Keratinocyte (primary cell): ENCODE data around the gene FES. TPM values are rescaled to one million over a fixed set of nuclear protein-coding genes. Genes with fewer than 3 reads are reported as not detected.

Source experiments
- DNase-seq: peaks from one replicate; pipeline ENCODE4 v3.0.0-alpha.2; 2011; ENCODE audit warnings: low read depth, missing footprints, low spot score
- FAIRE-seq: peaks from 2 replicates; lab custom pipeline; 2011; peaks lifted over from hg19 to GRCh38; lab: Jason Lieb, UNC
- H2AFZ ChIP-seq: 2 replicates; pipeline ENCODE4 v1.6.0; 2012; ENCODE audit warnings: low read length, control low read depth, inconsistent platforms; ENCODE audit not compliant: control insufficient read depth
- H3K27ac ChIP-seq: 2 replicates; pipeline ENCODE4 v1.5.1; 2011; ENCODE audit warnings: low read length; ENCODE audit not compliant: control insufficient read depth, insufficient read depth
- H3K27me3 ChIP-seq: 3 replicates; pipeline ENCODE4 v1.6.0; 2011; ENCODE audit warnings: low read length; ENCODE audit not compliant: control insufficient read depth, insufficient read depth; ENCODE audit errors: extremely low read depth
- H3K36me3 ChIP-seq, 2 experiments: 2 replicates in 1 of 2; 3 replicates in 1 of 2; pipeline ENCODE4 v1.5.1; 2011; ENCODE audit warnings: low read length in 2 of 2, mild to moderate bottlenecking in 1 of 2; ENCODE audit not compliant: control insufficient read depth in 2 of 2, insufficient read depth in 2 of 2; ENCODE audit errors: extremely low read depth in 1 of 2
- H3K4me1 ChIP-seq: 3 replicates; pipeline ENCODE4 v1.5.1; 2011; ENCODE audit warnings: low read length; ENCODE audit not compliant: control insufficient read depth, insufficient read depth; ENCODE audit errors: extremely low read depth
- H3K4me2 ChIP-seq: 3 replicates; pipeline ENCODE4 v1.6.0; 2011; ENCODE audit warnings: low read depth, low read length; ENCODE audit not compliant: control insufficient read depth, insufficient read depth; ENCODE audit errors: extremely low read depth
- H3K4me3 ChIP-seq, 3 experiments: fragments of 200-600 bp in 1 of 3; sonication (generic) in 1 of 3; 2 replicates in 2 of 3; 3 replicates in 1 of 3; pipeline ENCODE4 v1.5.1; 2011 to 2016; ENCODE audit warnings: low read length in 3 of 3, mild to moderate bottlenecking in 3 of 3, control low read depth in 2 of 3, inconsistent platforms in 1 of 3, low read depth in 1 of 3, mixed read lengths in 1 of 3, mixed run types in 1 of 3, moderate library complexity in 1 of 3; ENCODE audit not compliant: control insufficient read depth in 2 of 3, insufficient read depth in 2 of 3; ENCODE audit errors: extremely low read depth in 1 of 3
- H3K79me2 ChIP-seq: 2 replicates; pipeline ENCODE4 v1.6.0; 2012; ENCODE audit warnings: low read length; ENCODE audit not compliant: control insufficient read depth, insufficient read depth
- H3K9ac ChIP-seq: 3 replicates; pipeline ENCODE4 v1.6.0; 2011; ENCODE audit warnings: low read length; ENCODE audit not compliant: control insufficient read depth, insufficient read depth; ENCODE audit errors: extremely low read depth
- H3K9me1 ChIP-seq: 3 replicates; pipeline ENCODE4 v1.6.0; 2011; ENCODE audit warnings: low read length; ENCODE audit not compliant: control insufficient read depth, insufficient read depth; ENCODE audit errors: extremely low read depth
- H3K9me3 ChIP-seq: 2 replicates; pipeline ENCODE4 v1.5.1; 2012; ENCODE audit warnings: low read depth, low read length; ENCODE audit not compliant: control insufficient read depth
- H4K20me1 ChIP-seq: 3 replicates; pipeline ENCODE4 v1.6.0; 2011; ENCODE audit warnings: low read length; ENCODE audit not compliant: control insufficient read depth, insufficient read depth; ENCODE audit errors: extremely low read depth
- CTCF ChIP-seq, 3 experiments: IDR thresholded peaks in 1 of 3; conservative IDR thresholded peaks in 1 of 3; optimal IDR thresholded peaks in 1 of 3; 2 replicates in 2 of 3; 3 replicates in 1 of 3; pipeline versions ENCODE3 to v1.5.1; 2011; ENCODE audit warnings: low read length in 3 of 3, mild to moderate bottlenecking in 3 of 3, moderate library complexity in 2 of 3, control low read depth in 1 of 3, inconsistent platforms in 1 of 3; ENCODE audit not compliant: insufficient read depth in 2 of 3; ENCODE audit errors: extremely low read depth in 1 of 3
- EZH2 ChIP-seq: IDR thresholded peaks from one replicate; pipeline ENCODE4 v1.6.1; 2012; ENCODE audit warnings: inconsistent platforms, mild to moderate bottlenecking, low read length, moderate library complexity
- dilution Hi-C: fragments of 300-500 bp; cut with MboI; formaldehyde crosslinking; loops from one replicate; pipeline ENCODE4 v1.7.0; 2020; ENCODE audit warnings: low sequenced_read_pairs; ENCODE audit not compliant: extremely low pct_ligation_motif_present
- polyA plus RNA-seq, 5 experiments: library from polyadenylated mRNA; depleted of rRNA in 3 of 5; stranded (reverse) in 3 of 5; stranded (forward) in 1 of 5; unstranded in 1 of 5; fragments of >200 nt; gene quantifications; 1 replicate in 1 of 5; 2 replicates in 3 of 5; 3 replicates in 1 of 5; pipeline versions ENCODE4 v1.2.1 to v1.2.3, GENCODE V29; 2011 to 2012; ENCODE audit warnings: missing spikeins in 2 of 5, low read depth in 1 of 5, low replicate concordance in 1 of 5

The FES gene
- polyA plus RNA-seq, 1 donor (not counting 4 experiments of a cell fraction or from before 2014, with no cell fraction given), result 0.34 TPM

- FAIRE-seq (no peak), DNase-seq (no peak)
- TF ChIP-seq CTCF (optimal IDR thresholded peaks at IDR 0.05 in 1 of 3, IDR thresholded peaks at IDR 0.05 in 1 of 3, conservative IDR thresholded peaks at IDR 0.05 in 1 of 3; ENCODE audit: extremely low read depth in 1 of 3, insufficient read depth in 2 of 3, low read length in 3 of 3) (no peak), EZH2 (no peak)
- peaks cover 12% of the 10 kb centered on the region for H3K4me1 ChIP-seq
- peak within 1 kb of the TSS; percentile 83 for H3K9ac ChIP-seq
- H3K27ac ChIP-seq, result peak within 1 kb of the TSS; percentile 71
- H3K79me2 ChIP-seq, result no peaks in the 10 kb centered on the region
- peak within 1 kb of the TSS; percentile 57 to 78 (median 77) for H3K4me3 ChIP-seq
- peak within 1 kb of the TSS; percentile 92 for H3K4me2 ChIP-seq
- H2AFZ ChIP-seq, result peak within 1 kb of the TSS; percentile 93
- dilution Hi-C loops, result no loop called here
- H3K27me3 ChIP-seq, result no peaks in the 10 kb centered on the region
- H3K36me3 ChIP-seq, result peaks cover 3 to 5% of the 10 kb centered on the region in 2 experiments
- peaks cover 2% of the 10 kb centered on the region for H3K9me1 ChIP-seq
- H4K20me1 ChIP-seq, result no peaks in the 10 kb centered on the region
- H3K9me3 ChIP-seq, result no peaks in the 10 kb centered on the region
Measured at GRCh38 chr15:90902840-90903732, 18.8 kb downstream of the FES start, which contains the start of gene MAN2A2. MAN2A2 (plus strand) TSS chr15:90903302; CDS start chr15:90904208, 906 bp downstream.

GRCh38 chr15:90903733-90904536 is 19.6 kb downstream of the FES start:
- Histone ChIP-seq H3K4me1 (peaks cover 12% of the 10 kb centered on the region), H3K4me2 (peak overlapping the region; percentile 92), H3K9me1 (peaks cover 2% of the 10 kb centered on the region), H3K9ac (peak overlapping the region; percentile 65), H3K27me3 (no peaks in the 10 kb centered on the region), H3K27ac (no peak overlapping the region), H3K36me3 (peaks cover 3 to 5% of the 10 kb centered on the region in 2 experiments), H3K79me2 (no peaks in the 10 kb centered on the region), H3K4me3 (peak overlapping the region in 2 of 3 experiments; percentile 77), H2AFZ (peak overlapping the region; percentile 81), H4K20me1 (no peaks in the 10 kb centered on the region), H3K9me3 (no peaks in the 10 kb centered on the region)
- no peak for TF ChIP-seq EZH2
- TF ChIP-seq CTCF (optimal IDR thresholded peaks at IDR 0.05 in 1 of 3, IDR thresholded peaks at IDR 0.05 in 1 of 3, conservative IDR thresholded peaks at IDR 0.05 in 1 of 3; ENCODE audit: extremely low read depth in 1 of 3, insufficient read depth in 2 of 3, low read length in 3 of 3), result peak in 2 of 3 experiments; percentile 11 to 24
- FAIRE-seq (peak; percentile 41), DNase-seq (no peak)
- dilution Hi-C loops, result no loop called here
